IMR-90 (cell line): Measurements from ENCODE around the gene CYTH1. TPM values are rescaled to one million over a fixed set of nuclear protein-coding genes. Genes with fewer than 3 reads are reported as not detected.

Experiments used
- ATAC-seq: fragments of 200-7000 bp; cut with Tn5 transposase; 2 replicates; pipeline ENCODE4 v1.9.1; 2020; ENCODE audit warnings: low read depth, mild to moderate bottlenecking, moderate library complexity
- BruUV-seq: library from RNA; stranded (reverse); fragments of 400-500 nt; replicated peaks from 2 replicates; lab custom pipeline; 2021; lab: Mats Ljungman, UMichigan
- CTCF ChIA-PET: fragments of 300-600 bp; formaldehyde crosslinking; extraction: SDS; loops from one replicate; lab custom pipeline; 2021; ENCODE audit warnings: antibody characterized with exemption; lab: Yijun Ruan, JAX
- POLR2A ChIA-PET: fragments of 300-600 bp; sonication (Branson Sonifier 250); formaldehyde crosslinking; loops from one replicate; lab custom pipeline; 2022; ENCODE audit warnings: antibody characterized with exemption; ENCODE audit not compliant: unreplicated experiment; lab: Charles Lee
- DNase-seq: peaks from one replicate; pipeline ENCODE4 v3.0.0; 2013
- H2AFZ ChIP-seq: replicated peaks from 2 replicates; pipeline ENCODE3; 2013; ENCODE audit warnings: low read length, mild to moderate bottlenecking; ENCODE audit not compliant: poor library complexity
- H2AK5ac ChIP-seq: 2 replicates; pipeline ENCODE4 v1.6.1; 2013; ENCODE audit warnings: low read depth, low read length, inconsistent platforms
- H2AK9ac ChIP-seq: replicated peaks from 2 replicates; pipeline ENCODE3; 2013; ENCODE audit warnings: mild to moderate bottlenecking, low read depth, low read length, moderate library complexity; ENCODE audit not compliant: poor library complexity
- H2BK120ac ChIP-seq: 2 replicates; pipeline ENCODE4 v1.6.1; 2013; ENCODE audit warnings: low read depth, low read length, inconsistent platforms
- H2BK15ac ChIP-seq: 3 replicates; pipeline ENCODE4 v1.6.1; 2013; ENCODE audit warnings: low read depth, low read length, inconsistent platforms
- H2BK20ac ChIP-seq: 2 replicates; pipeline ENCODE4 v1.6.1; 2013; ENCODE audit warnings: low read depth, mild to moderate bottlenecking, inconsistent platforms, low read length, moderate library complexity
- H2BK5ac ChIP-seq: 2 replicates; pipeline ENCODE4 v1.6.1; 2013; ENCODE audit warnings: mild to moderate bottlenecking, low read depth, low read length, inconsistent platforms; ENCODE audit not compliant: poor library complexity, severe bottlenecking
- H3K14ac ChIP-seq: replicated peaks from 2 replicates; pipeline ENCODE4 v1.6.1; 2013; ENCODE audit warnings: low read depth, low read length, inconsistent platforms
- H3K18ac ChIP-seq: 2 replicates; pipeline ENCODE4 v1.6.1; 2013; ENCODE audit warnings: low read depth, low read length, control low read depth
- H3K23ac ChIP-seq: 2 replicates; pipeline ENCODE4 v1.6.1; 2013; ENCODE audit warnings: low read depth, low read length, inconsistent platforms
- H3K27ac ChIP-seq: 2 replicates; pipeline ENCODE4 v1.5.1; 2013; ENCODE audit warnings: mild to moderate bottlenecking, control low read depth, low read length; ENCODE audit not compliant: insufficient read depth
- H3K27me3 ChIP-seq: 2 replicates; pipeline ENCODE4 v1.6.1; 2013; ENCODE audit warnings: low read length; ENCODE audit not compliant: control insufficient read depth, insufficient read depth
- H3K36me3 ChIP-seq: 2 replicates; pipeline ENCODE4 v1.6.1; 2013; ENCODE audit warnings: low read length, mixed read lengths; ENCODE audit not compliant: control insufficient read depth, insufficient read depth
- H3K4ac ChIP-seq: 2 replicates; pipeline ENCODE4 v1.6.1; 2013; ENCODE audit warnings: low read depth, low read length, inconsistent platforms
- H3K4me1 ChIP-seq: 2 replicates; pipeline ENCODE4 v1.6.1; 2013; ENCODE audit warnings: low read length, mixed read lengths; ENCODE audit not compliant: control insufficient read depth, insufficient read depth
- H3K4me2 ChIP-seq: 2 replicates; pipeline ENCODE4 v1.6.1; 2013; ENCODE audit warnings: low read depth, mild to moderate bottlenecking, control low read depth, low read length, moderate library complexity
- H3K4me3 ChIP-seq: 2 replicates; pipeline ENCODE4 v1.5.1; 2013; ENCODE audit warnings: low read depth, mild to moderate bottlenecking, control low read depth, low read length, moderate library complexity; ENCODE audit not compliant: insufficient read depth
- H3K56ac ChIP-seq: 2 replicates; pipeline ENCODE4 v1.6.1; 2013; ENCODE audit warnings: low read length, inconsistent platforms; ENCODE audit not compliant: insufficient read depth; ENCODE audit errors: extremely low read depth
- H3K79me1 ChIP-seq, 2 experiments: 2 replicates each; pipeline ENCODE4 v1.6.1; 2013; ENCODE audit warnings: low read length in 2 of 2, inconsistent platforms in 1 of 2, low read depth in 1 of 2
- H3K9ac ChIP-seq: 2 replicates; pipeline ENCODE4 v1.6.1; 2013; ENCODE audit warnings: low read depth, low read length, control low read depth
- H3K9me1 ChIP-seq: 2 replicates; pipeline ENCODE4 v1.6.1; 2013; ENCODE audit warnings: low read length, inconsistent platforms; ENCODE audit not compliant: insufficient read depth
- H3K9me3 ChIP-seq: 2 replicates; pipeline ENCODE4 v1.6.1; 2013; ENCODE audit warnings: low read length; ENCODE audit not compliant: control insufficient read depth, insufficient read depth
- H4K20me1 ChIP-seq: 2 replicates; pipeline ENCODE4 v1.6.1; 2013; ENCODE audit warnings: low read length, inconsistent platforms; ENCODE audit not compliant: insufficient read depth
- H4K5ac ChIP-seq: 2 replicates; pipeline ENCODE4 v1.6.1; 2013; ENCODE audit warnings: mild to moderate bottlenecking, low read depth, low read length, control low read depth
- H4K8ac ChIP-seq, 2 experiments: 2 replicates each; pipeline ENCODE4 v1.6.1; 2013; ENCODE audit warnings: low read depth in 2 of 2, low read length in 2 of 2, control low read depth in 1 of 2, inconsistent platforms in 1 of 2
- H4K91ac ChIP-seq: 2 replicates; pipeline ENCODE4 v1.6.1; 2013; ENCODE audit warnings: low read depth, low read length, inconsistent platforms; ENCODE audit not compliant: insufficient read depth
- BHLHE40 ChIP-seq: fragments of 150-350 bp; IDR thresholded peaks from 2 replicates; pipeline ENCODE4 v1.6.1; 2016; ENCODE audit warnings: mild to moderate bottlenecking, low read depth, low read length
- CEBPB ChIP-seq: IDR thresholded peaks from 2 replicates; pipeline ENCODE4 v1.6.1; 2012; ENCODE audit warnings: low read depth, low read length, improper control_type of control experiment
- CHD1 ChIP-seq: IDR thresholded peaks from 2 replicates; pipeline ENCODE4 v1.6.1; 2012; ENCODE audit warnings: low read depth, low read length, improper control_type of control experiment
- CTCF ChIP-seq: conservative IDR thresholded peaks from 2 replicates; pipeline ENCODE4 v1.5.1; 2012; ENCODE audit warnings: mild to moderate bottlenecking, low read depth, low read length, improper control_type of control experiment
- ELK1 ChIP-seq: fragments of 150-350 bp; IDR thresholded peaks from 2 replicates; pipeline ENCODE4 v1.6.1; 2016; ENCODE audit warnings: low read depth, mild to moderate bottlenecking, low read length, moderate library complexity, borderline replicate concordance
- FOS ChIP-seq: fragments of 150-350 bp; IDR thresholded peaks from 2 replicates; pipeline ENCODE4 v1.6.1; 2016; ENCODE audit warnings: low read depth, low read length
- MAFK ChIP-seq: IDR thresholded peaks from 2 replicates; pipeline ENCODE4 v1.6.1; 2012; ENCODE audit warnings: low read depth, low read length, improper control_type of control experiment
- MAZ ChIP-seq: IDR thresholded peaks from 2 replicates; pipeline ENCODE4 v1.6.1; 2012; ENCODE audit warnings: low read depth, mild to moderate bottlenecking, low read length, improper control_type of control experiment, moderate library complexity, borderline replicate concordance
- MXI1 ChIP-seq: IDR thresholded peaks from 2 replicates; pipeline ENCODE4 v1.6.1; 2012; ENCODE audit warnings: low read depth, mild to moderate bottlenecking, low read length, moderate library complexity, borderline replicate concordance
- NFE2L2 ChIP-seq: fragments of 150-350 bp; IDR thresholded peaks from 2 replicates; pipeline ENCODE4 v1.6.1; 2016; ENCODE audit warnings: low read depth, mild to moderate bottlenecking, low read length
- POLR2A ChIP-seq: IDR thresholded peaks from 2 replicates; pipeline ENCODE4 v1.6.1; 2012; ENCODE audit warnings: mild to moderate bottlenecking, low read depth, low read length
- RAD21 ChIP-seq: IDR thresholded peaks from 2 replicates; pipeline ENCODE4 v1.6.1; 2012; ENCODE audit warnings: low read length, improper control_type of control experiment
- RCOR1 ChIP-seq: IDR thresholded peaks from 2 replicates; pipeline ENCODE4 v1.6.1; 2012; ENCODE audit warnings: mild to moderate bottlenecking, low read length, improper control_type of control experiment; ENCODE audit not compliant: insufficient replicate concordance
- RFX5 ChIP-seq: IDR thresholded peaks from 2 replicates; pipeline ENCODE4 v1.8.0; 2012; ENCODE audit warnings: low read depth, mild to moderate bottlenecking, low read length, moderate library complexity
- SMC3 ChIP-seq: fragments of 150-350 bp; IDR thresholded peaks from 2 replicates; pipeline ENCODE4 v1.6.1; 2016; ENCODE audit warnings: low read depth, mild to moderate bottlenecking, antibody characterized with exemption, low read length, moderate library complexity
- USF2 ChIP-seq: fragments of 150-350 bp; IDR thresholded peaks from 2 replicates; pipeline ENCODE4 v1.6.1; 2017; ENCODE audit warnings: mild to moderate bottlenecking, antibody characterized with exemption, low read length, low read depth
- WGBS, 2 experiments: methylation state at CpG; one replicate each; pipeline versions ENCODE4 v1.1.5 to v1.1.7; 2013; ENCODE audit warnings: missing lambda C conversion rate in 2 of 2; ENCODE audit not compliant: insufficient read length in 1 of 2; ENCODE audit errors: extremely low coverage in 2 of 2; 5-methylcytosine and 5-hydroxymethylcytosine counted together
- dilution Hi-C: fragments of 300-500 bp; cut with HindIII; formaldehyde crosslinking; loops from one replicate; pipeline ENCODE4 v1.14.3; 2018; ENCODE audit warnings: low sequenced_read_pairs; ENCODE audit not compliant: unreplicated experiment
- in situ Hi-C: fragments of 300-500 bp; cut with MboI; formaldehyde crosslinking; loops from 3 replicates; pipeline ENCODE4 v1.14.3; 2019; ENCODE audit warnings: low sequenced_read_pairs, inconsistent platforms, mixed read lengths
- intact Hi-C: fragments of 100-400 bp; cut with micrococcal nuclease; formaldehyde crosslinking; loops from 2 replicates; pipeline ENCODE4 v1.10.0; 2022
- polyA plus RNA-seq, 3 experiments: library from polyadenylated mRNA; depleted of rRNA; stranded (reverse); fragments of >200 nt; gene quantifications; 2 replicates each; pipeline ENCODE4 v1.2.3, GENCODE V29; 2012; ENCODE audit warnings: low replicate concordance in 1 of 3
- total RNA-seq: library from RNA; depleted of rRNA; stranded (reverse); fragments of >200 nt; gene quantifications from 2 replicates; pipeline ENCODE4 v1.2.3, GENCODE V29; 2012

CYTH1 gene
- total and polyA plus RNA-seq, 2 of the 4 experiments (the other 2 are of a cell fraction) = 7.9 to 12.4 TPM

- no peaks in the 10 kb centered on the region for H3K27me3 ChIP-seq
- dilution Hi-C loops = no loop called here
- H3K4ac ChIP-seq = no peak overlapping the region
- H3K9me1 ChIP-seq = peaks cover 2% of the 10 kb centered on the region
- H2AK5ac ChIP-seq = no peak overlapping the region
- no peak overlapping the region for H2BK20ac ChIP-seq
- no peak overlapping the region for H3K9ac ChIP-seq
- H2AFZ ChIP-seq = no peak overlapping the region
- no peak overlapping the region for H2BK5ac ChIP-seq
- no peak overlapping the region for H2BK120ac ChIP-seq
- H4K5ac ChIP-seq = no peak overlapping the region
- H3K18ac ChIP-seq = no peak overlapping the region
- no peaks in the 10 kb centered on the region for H3K9me3 ChIP-seq
- H3K79me1 ChIP-seq = no peaks in the 10 kb centered on the region
- no peaks in the 10 kb centered on the region for H4K20me1 ChIP-seq
- H3K4me2 ChIP-seq = no peak overlapping the region
- no peak for ATAC-seq
- no peak overlapping the region for H3K23ac ChIP-seq
- DNase-seq = no peak
- no peak overlapping the region for H2AK9ac ChIP-seq
- in situ Hi-C loops = no loop called here
- POLR2A ChIA-PET = interaction anchor here (0.9 kb wide), 1 partner anchor 13 kb away, joined by 3 read pairs; no protein-coding TSS in a partner anchor
- intact Hi-C loops = no loop called here
- H3K27ac ChIP-seq = no peak overlapping the region
- H4K91ac ChIP-seq = no peak overlapping the region
- H4K8ac ChIP-seq = no peak overlapping the region
- no peaks in the 10 kb centered on the region for H3K4me1 ChIP-seq
- H3K56ac ChIP-seq = no peak overlapping the region
- no TSS peak for BruUV-seq
- peaks cover 22% of the 10 kb centered on the region for H3K36me3 ChIP-seq
- CTCF ChIA-PET = no interaction called here
- H2BK15ac ChIP-seq = no peak overlapping the region
- no peak overlapping the region for H3K4me3 ChIP-seq
- WGBS, 2 experiments = no CpG with 5 or more reads among the region's 16 CpGs
- no peak overlapping the region for H3K14ac ChIP-seq
- TF ChIP-seq CTCF (no peak), MXI1 (no peak), RFX5 (no peak), MAZ (no peak), RCOR1 (no peak), FOS (no peak), BHLHE40 (no peak), ELK1 (no peak), MAFK (no peak), SMC3 (no peak), RAD21 (no peak), CEBPB (no peak), NFE2L2 (no peak), USF2 (no peak), CHD1 (no peak), POLR2A (no peak)
Measured at GRCh38 chr17:78694805-78695531, 87.1 kb downstream of the CYTH1 start.
